Measurements from ENCODE around the gene GOLGA6D.

DNA sequence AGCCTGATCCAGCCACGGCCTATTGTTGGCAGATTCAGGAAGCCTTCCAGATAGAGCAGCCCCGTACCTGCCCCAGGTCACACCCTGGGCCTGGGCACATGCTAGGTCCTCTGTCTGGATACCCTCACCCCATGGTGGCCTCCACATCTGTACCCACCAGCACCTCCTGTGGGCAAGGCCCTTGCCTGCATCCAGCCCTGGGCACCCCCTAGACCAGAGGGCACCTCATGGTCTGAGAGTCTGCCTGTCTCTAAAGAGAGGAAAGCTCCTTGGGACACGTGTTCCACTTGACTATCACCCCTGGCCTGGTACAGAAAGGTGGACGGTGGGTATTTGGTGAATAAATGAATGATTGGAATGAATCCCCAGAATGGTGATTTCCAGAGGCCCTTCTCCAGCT is 44.4 kb downstream of the GOLGA6D start:
- no peak for TF ChIP-seq ZNF8 (CRISPR knock-in tag; IDR thresholded peaks at IDR 0.05)
- TF ChIP-seq ZC3H10 (CRISPR knock-in tag; IDR thresholded peaks at IDR 0.05), result no peak
- no peak for TF ChIP-seq ZFP30 (CRISPR knock-in tag; IDR thresholded peaks at IDR 0.05)
- no peak for TF ChIP-seq TCF4 (CRISPR knock-in tag; IDR thresholded peaks at IDR 0.05; ENCODE audit: borderline replicate concordance)
- no peak for TF ChIP-seq BACH2 (CRISPR knock-in tag; IDR thresholded peaks at IDR 0.05; ENCODE audit: borderline replicate concordance)
- no peak for TF ChIP-seq ZFP3 (CRISPR knock-in tag; IDR thresholded peaks at IDR 0.05)
